Ovary (tissue), 9 donors: ENCODE data around the gene MRTFA. TPM values are rescaled to one million over a fixed set of nuclear protein-coding genes. Genes with fewer than 3 reads are reported as not detected.

ENCODE experiments used
- DNase-seq, 5 donors: peaks; one replicate each; pipeline ENCODE4 v3.0.0-alpha.2; 2019 to 2020
- H3K27ac ChIP-seq, 2 donors: fragments of 200-600 bp; one replicate each; pipeline versions ENCODE4 v1.5.1 to v1.8.0; 2019 to 2022
- H3K27me3 ChIP-seq: fragments of 200-600 bp; one replicate; pipeline ENCODE4 v1.8.0; 2022
- H3K36me3 ChIP-seq: fragments of 200-600 bp; sonication (generic); one replicate; pipeline ENCODE4 v1.5.1; 2019
- H3K4me1 ChIP-seq: one replicate; pipeline ENCODE4 v1.8.1; 2013; ENCODE audit warnings: mild to moderate bottlenecking, moderate library complexity; ENCODE audit not compliant: insufficient read depth
- H3K4me3 ChIP-seq: fragments of 200-600 bp; sonication (generic); one replicate; pipeline ENCODE4 v1.5.1; 2017
- H3K9me3 ChIP-seq, 2 donors: fragments of 200-600 bp in 1 of 2; sonication (generic) in 1 of 2; one replicate each; pipeline versions ENCODE4 v1.5.1 to v1.8.1; 2013 to 2019; ENCODE audit warnings: mild to moderate bottlenecking in 1 of 2, moderate library complexity in 1 of 2
- EP300 ChIP-seq: sonication (generic); formaldehyde crosslinking; IDR thresholded peaks from one replicate; pipeline ENCODE4 v1.6.1; 2017; ENCODE audit warnings: antibody characterized with exemption
- POLR2A ChIP-seq: fragments of 450-650 bp; IDR thresholded peaks from one replicate; pipeline ENCODE4 v1.6.1; 2017; ENCODE audit warnings: antibody characterized with exemption, mild to moderate bottlenecking, moderate library complexity
- WGBS, 3 donors: extraction: QIAGEN DNeasy Blood & Tissue Kit in 1 of 3; methylation state at CpG; one replicate each; pipeline versions ENCODE4 v1.1.5 to v1.1.7; 2013 to 2017; 5-methylcytosine and 5-hydroxymethylcytosine counted together
- intact Hi-C, 4 donors: fragments of 100-400 bp; cut with DNase I; formaldehyde crosslinking; loops; one replicate each; pipeline versions ENCODE4 v1.11.0 to v1.15.1; 2022 to 2023
- polyA plus RNA-seq, 2 donors: library from polyadenylated mRNA; stranded (reverse); fragments of 200-250 nt in 1 of 2; fragments of 350-450 nt in 1 of 2; fragmentation: Illumina TruSeq in 1 of 2; extraction: RNeasy Lipid Tissue Mini Kit (QIAGEN cat#74804) in 1 of 2; gene quantifications; one replicate each; pipeline ENCODE4 v1.2.3, GENCODE V29; 2013 to 2014
- total RNA-seq, 7 donors: library from RNA; depleted of rRNA in 2 of 7; stranded (reverse); fragments of >200 nt in 2 of 7; fragmentation: NEBNext Ultra II Directional in 3 of 7; extraction: Animal tissue kit (Norgen Biotek cat#: 25700) in 3 of 7; gene quantifications; one replicate each; pipeline versions ENCODE4 v1.1.0 to v1.2.4, GENCODE V29; 2016 to 2023
- TF ChIP-seq, protein P1 (sequence below), 3 donors: fragments of 450-650 bp in 2 of 3; fragments of 200-600 bp in 1 of 3; IDR thresholded peaks; one replicate each; pipeline versions ENCODE4 v1.5.1 to v1.8.0; 2016 to 2022; ENCODE audit warnings: antibody characterized with exemption in 3 of 3, mild to moderate bottlenecking in 1 of 3
- donor health status: DM: no; HTN: no; CAD: no; lungs with moderate emphysema.
- donor health status: DM: no; HTN: no; CAD: no.
- donor health status: Bipolar disorder and iron deficiency.
- donor health status: DM: yes; HTN: yes; CAD: no.
- donor health status: DM: no; HTN: no; CAD: no.
- donor health status: DM: yes; HTN: yes; CAD: no.

The MRTFA gene
- total and polyA plus RNA-seq, 9 donors = 15.4 to 59.7 (median 54.9) TPM

DNA sequence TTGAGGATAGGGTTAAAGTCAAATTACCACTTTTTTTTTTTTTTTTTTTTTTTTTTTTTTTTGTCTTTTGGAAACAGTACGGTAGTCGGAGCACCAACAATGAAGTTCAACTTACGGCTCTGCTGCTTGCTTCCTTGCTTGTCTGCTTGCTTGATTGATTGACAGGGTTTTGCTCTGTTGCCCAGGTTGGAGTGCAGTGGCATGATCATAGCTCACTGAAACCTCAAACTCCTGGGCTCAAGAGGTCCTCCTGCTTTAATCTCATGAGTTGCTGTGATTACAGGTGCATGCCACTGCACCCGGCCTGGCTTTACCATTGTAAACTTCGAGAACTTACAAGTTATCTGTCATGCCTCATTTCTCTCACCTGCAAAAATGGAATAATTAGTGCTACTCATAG lies 260.4 kb downstream of the MRTFA start:
- H3K27ac ChIP-seq = no peak overlapping the region
- H3K4me1 ChIP-seq = no peaks in the 10 kb centered on the region
- intact Hi-C loops = no loop called here
- H3K36me3 ChIP-seq = no peaks in the 10 kb centered on the region
- WGBS, 3 donors = 79 to 88% (median 87%) methylated on average over 5 of the region's 5 CpGs
- DNase-seq = no peak
- no peak for TF ChIP-seq EP300
- TF ChIP-seq, protein P1, sequence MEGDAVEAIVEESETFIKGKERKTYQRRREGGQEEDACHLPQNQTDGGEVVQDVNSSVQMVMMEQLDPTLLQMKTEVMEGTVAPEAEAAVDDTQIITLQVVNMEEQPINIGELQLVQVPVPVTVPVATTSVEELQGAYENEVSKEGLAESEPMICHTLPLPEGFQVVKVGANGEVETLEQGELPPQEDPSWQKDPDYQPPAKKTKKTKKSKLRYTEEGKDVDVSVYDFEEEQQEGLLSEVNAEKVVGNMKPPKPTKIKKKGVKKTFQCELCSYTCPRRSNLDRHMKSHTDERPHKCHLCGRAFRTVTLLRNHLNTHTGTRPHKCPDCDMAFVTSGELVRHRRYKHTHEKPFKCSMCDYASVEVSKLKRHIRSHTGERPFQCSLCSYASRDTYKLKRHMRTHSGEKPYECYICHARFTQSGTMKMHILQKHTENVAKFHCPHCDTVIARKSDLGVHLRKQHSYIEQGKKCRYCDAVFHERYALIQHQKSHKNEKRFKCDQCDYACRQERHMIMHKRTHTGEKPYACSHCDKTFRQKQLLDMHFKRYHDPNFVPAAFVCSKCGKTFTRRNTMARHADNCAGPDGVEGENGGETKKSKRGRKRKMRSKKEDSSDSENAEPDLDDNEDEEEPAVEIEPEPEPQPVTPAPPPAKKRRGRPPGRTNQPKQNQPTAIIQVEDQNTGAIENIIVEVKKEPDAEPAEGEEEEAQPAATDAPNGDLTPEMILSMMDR (IDR thresholded peaks at IDR 0.05) = no peak
- no peak for TF ChIP-seq POLR2A
- H3K4me3 ChIP-seq = no peak overlapping the region
- no peaks in the 10 kb centered on the region for H3K9me3 ChIP-seq
- H3K27me3 ChIP-seq = no peaks in the 10 kb centered on the region

- Histone ChIP-seq H3K4me3 (no peak overlapping the region), H3K27ac (no peak overlapping the region), H3K4me1 (peaks cover 1% of the 10 kb centered on the region), H3K9me3 (no peaks in the 10 kb centered on the region), H3K36me3 (no peaks in the 10 kb centered on the region), H3K27me3 (no peaks in the 10 kb centered on the region)
- no peak for DNase-seq
- 88 to 98% (median 94%) methylated on average over 8 of the region's 8 CpGs for WGBS, 3 donors
- TF ChIP-seq, protein P1 (IDR thresholded peaks at IDR 0.05) = no peak
- TF ChIP-seq EP300 (no peak), POLR2A (no peak)
- intact Hi-C loops = no loop called here
Observed at GRCh38 chr22:40374567-40374966, 262.0 kb downstream of the MRTFA start.

GRCh38 chr22:40368836-40369235 lies 267.7 kb downstream of the MRTFA start:
- 85 to 95% (median 92%) methylated on average over 3 of the region's 3 CpGs for WGBS, 3 donors
- TF ChIP-seq EP300 (no peak), POLR2A (no peak)
- TF ChIP-seq, protein P1 (IDR thresholded peaks at IDR 0.05) = no peak
- H3K4me1 ChIP-seq = peaks cover 1% of the 10 kb centered on the region
- no peaks in the 10 kb centered on the region for H3K36me3 ChIP-seq
- intact Hi-C loops = no loop called here
- H3K9me3 ChIP-seq = no peaks in the 10 kb centered on the region
- no peak overlapping the region for H3K27ac ChIP-seq
- no peaks in the 10 kb centered on the region for H3K27me3 ChIP-seq
- no peak overlapping the region for H3K4me3 ChIP-seq
- DNase-seq = no peak

DNA sequence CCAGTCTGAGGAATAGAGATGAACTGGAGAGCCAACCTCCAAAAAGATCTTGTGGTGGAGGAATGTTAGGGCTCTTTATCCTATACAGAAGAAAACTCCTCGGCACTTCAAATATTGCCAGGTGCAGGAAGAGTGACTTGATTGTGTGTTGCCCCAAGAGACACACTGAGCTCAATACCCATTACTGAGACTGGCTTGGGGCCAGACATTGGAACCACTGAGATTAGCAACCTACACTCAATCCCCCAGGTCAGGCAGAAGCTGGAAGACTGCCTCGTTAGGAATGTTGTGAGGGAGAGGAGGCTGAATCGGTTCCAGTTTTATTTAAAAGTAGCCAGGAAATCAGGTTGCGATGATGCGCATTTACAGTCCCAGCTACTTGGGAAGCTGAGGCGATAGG lies 268.5 kb downstream of the MRTFA start:
- no peaks in the 10 kb centered on the region for H3K36me3 ChIP-seq
- H3K27me3 ChIP-seq = no peaks in the 10 kb centered on the region
- WGBS, 3 donors = 67 to 75% (median 71%) methylated on average over 6 of the region's 6 CpGs
- no peaks in the 10 kb centered on the region for H3K9me3 ChIP-seq
- no peak overlapping the region for H3K27ac ChIP-seq
- intact Hi-C loops = no loop called here
- no peak overlapping the region for H3K4me3 ChIP-seq
- no peak for DNase-seq
- peaks cover 1% of the 10 kb centered on the region for H3K4me1 ChIP-seq
- TF ChIP-seq EP300 (no peak), POLR2A (no peak)
- TF ChIP-seq, protein P1 (IDR thresholded peaks at IDR 0.05) = no peak
